HG02763 (cell line): Measurements from ENCODE around the gene ATP10B.

Source experiments
- ATAC-seq: cut with Tn5 transposase; IDR thresholded peaks from one replicate; pipeline ENCODE4 v1.9.1; 2021; ENCODE audit warnings: mild to moderate bottlenecking, moderate library complexity; ENCODE audit not compliant: unreplicated experiment

Gene ATP10B

GRCh38 chr5:160565376-160565775 lies 286.6 kb downstream of the ATP10B start:
- no peak for ATAC-seq

GRCh38 chr5:160556846-160557245 lies 295.2 kb downstream of the ATP10B start:
- ATAC-seq, result no peak

GRCh38 chr5:160555971-160556631 lies 295.9 kb downstream of the ATP10B start:
- no peak for ATAC-seq

GRCh38 chr5:160555581-160555970 lies 296.4 kb downstream of the ATP10B start:
- ATAC-seq, result no peak

GRCh38 chr5:160550075-160550474 lies 301.9 kb downstream of the ATP10B start:
- ATAC-seq, result no peak

- no peak for ATAC-seq
Observed at GRCh38 chr5:160548949-160549645, 302.9 kb downstream of the ATP10B start.

- ATAC-seq, result no peak
Observed at GRCh38 chr5:160547872-160548271, 304.1 kb downstream of the ATP10B start.

GRCh38 chr5:160547061-160547460 lies 304.9 kb downstream of the ATP10B start:
- ATAC-seq, result no peak

- no peak for ATAC-seq
Observed at GRCh38 chr5:160545832-160546231, 306.2 kb downstream of the ATP10B start.

- no peak for ATAC-seq
Observed at GRCh38 chr5:160543395-160543794, 308.6 kb downstream of the ATP10B start.

GRCh38 chr5:160542840-160543239 lies 309.2 kb downstream of the ATP10B start:
- no peak for ATAC-seq

- ATAC-seq, result no peak
Observed at GRCh38 chr5:160542281-160542680, 309.7 kb downstream of the ATP10B start.

GRCh38 chr5:160539431-160539830 lies 312.6 kb downstream of the ATP10B start:
- no peak for ATAC-seq

GRCh38 chr5:160537940-160538339 lies 314.1 kb downstream of the ATP10B start:
- no peak for ATAC-seq

- ATAC-seq, result no peak
Observed at GRCh38 chr5:160537116-160537515, 314.9 kb downstream of the ATP10B start.

GRCh38 chr5:160534914-160535313 lies 317.1 kb downstream of the ATP10B start:
- ATAC-seq, result no peak

GRCh38 chr5:160534125-160534524 lies 317.9 kb downstream of the ATP10B start:
- no peak for ATAC-seq

GRCh38 chr5:160525471-160526261 lies 326.3 kb downstream of the ATP10B start:
- ATAC-seq, result no peak

- no peak for ATAC-seq
Observed at GRCh38 chr5:160524827-160525226, 327.2 kb downstream of the ATP10B start.

GRCh38 chr5:160523502-160524163 lies 328.4 kb downstream of the ATP10B start:
- ATAC-seq, result no peak

- ATAC-seq, result no peak
Observed at GRCh38 chr5:160521392-160521663, 330.7 kb downstream of the ATP10B start.
